Liver (tissue), 9 donors: Measurements from ENCODE around the gene PLXNB2. TPM values are rescaled to one million over a fixed set of nuclear protein-coding genes. Genes with fewer than 3 reads are reported as not detected.

Experiments used
- DNase-seq: peaks from one replicate; pipeline ENCODE4 v3.0.0-alpha.2; 2017; ENCODE audit warnings: low spot score
- H3K27ac ChIP-seq, 2 donors: one replicate each; pipeline ENCODE4 v1.7.0; 2013; ENCODE audit warnings: inconsistent platforms in 2 of 2, low read length in 2 of 2, control low read depth in 1 of 2, low read depth in 1 of 2, mild to moderate bottlenecking in 1 of 2
- H3K27me3 ChIP-seq, 4 donors: one replicate each; pipeline versions ENCODE4 v1.6.1 to v1.7.0; 2013; ENCODE audit warnings: low read length in 3 of 4, inconsistent platforms in 1 of 4, mild to moderate bottlenecking in 1 of 4, moderate library complexity in 1 of 4; ENCODE audit not compliant: control insufficient read depth in 4 of 4, insufficient read depth in 4 of 4
- H3K36me3 ChIP-seq, 4 donors: one replicate each; pipeline versions ENCODE4 v1.6.1 to v1.7.0; 2013; ENCODE audit warnings: low read length in 3 of 4, mild to moderate bottlenecking in 3 of 4, low read depth in 1 of 4, moderate library complexity in 1 of 4; ENCODE audit not compliant: control insufficient read depth in 4 of 4, insufficient read depth in 3 of 4
- H3K4me1 ChIP-seq, 4 donors: one replicate each; pipeline versions ENCODE4 v1.6.1 to v1.7.0; 2013; ENCODE audit warnings: low read length in 3 of 4, mild to moderate bottlenecking in 3 of 4, moderate library complexity in 1 of 4; ENCODE audit not compliant: control insufficient read depth in 4 of 4, insufficient read depth in 4 of 4
- H3K4me3 ChIP-seq, 3 donors: one replicate each; pipeline versions ENCODE4 v1.6.1 to v1.7.0; 2013; ENCODE audit warnings: low read length in 3 of 3, control low read depth in 1 of 3, low read depth in 1 of 3, mild to moderate bottlenecking in 1 of 3
- H3K9ac ChIP-seq, 2 donors: one replicate each; pipeline ENCODE4 v1.7.0; 2013; ENCODE audit warnings: low read length in 2 of 2, mild to moderate bottlenecking in 2 of 2, moderate library complexity in 2 of 2, control low read depth in 1 of 2, low read depth in 1 of 2
- H3K9me3 ChIP-seq, 4 donors: one replicate each; pipeline versions ENCODE4 v1.6.1 to v1.7.0; 2013; ENCODE audit warnings: low read length in 3 of 4; ENCODE audit not compliant: control insufficient read depth in 4 of 4
- EGR1 ChIP-seq, 2 donors: IDR thresholded peaks; 2 replicates each; pipeline ENCODE4 v1.6.1; 2016 to 2018; ENCODE audit warnings: antibody characterized with exemption in 2 of 2, low read depth in 2 of 2
- FOXA1 ChIP-seq: IDR thresholded peaks from 2 replicates; pipeline ENCODE4 v1.6.1; 2016; ENCODE audit warnings: antibody characterized with exemption
- FOXA2 ChIP-seq: IDR thresholded peaks from 2 replicates; pipeline ENCODE4 v1.6.1; 2016; ENCODE audit warnings: antibody characterized with exemption
- GABPA ChIP-seq, 2 donors: IDR thresholded peaks in 1 of 2; conservative IDR thresholded peaks in 1 of 2; 2 replicates each; pipeline ENCODE4 v1.6.1; 2016; ENCODE audit warnings: antibody characterized with exemption in 2 of 2, mild to moderate bottlenecking in 1 of 2, moderate library complexity in 1 of 2
- HNF4A ChIP-seq, 2 donors: conservative IDR thresholded peaks; 2 replicates each; pipeline ENCODE4 v1.6.1; 2016; ENCODE audit warnings: antibody characterized with exemption in 2 of 2, mild to moderate bottlenecking in 2 of 2
- HNF4G ChIP-seq: IDR thresholded peaks from 2 replicates; pipeline ENCODE4 v1.6.1; 2016; ENCODE audit warnings: antibody characterized with exemption
- JUND ChIP-seq, 2 donors: IDR thresholded peaks; 2 replicates each; pipeline ENCODE4 v1.6.1; 2016; ENCODE audit warnings: antibody characterized with exemption in 2 of 2
- NR2F2 ChIP-seq: IDR thresholded peaks from 2 replicates; pipeline ENCODE4 v1.6.1; 2016; ENCODE audit warnings: antibody characterized with exemption
- RAD21 ChIP-seq, 2 donors: IDR thresholded peaks; 2 replicates each; pipeline ENCODE4 v1.6.1; 2016; ENCODE audit warnings: antibody characterized with exemption in 2 of 2, mild to moderate bottlenecking in 2 of 2
- RXRA ChIP-seq, 2 donors: IDR thresholded peaks; 2 replicates each; pipeline ENCODE4 v1.6.1; 2017 to 2018; ENCODE audit warnings: antibody characterized with exemption in 2 of 2, mild to moderate bottlenecking in 1 of 2
- SP1 ChIP-seq: IDR thresholded peaks from 2 replicates; pipeline ENCODE4 v1.6.1; 2018; ENCODE audit warnings: antibody characterized with exemption, mild to moderate bottlenecking
- TAF1 ChIP-seq: conservative IDR thresholded peaks from 2 replicates; pipeline ENCODE4 v1.6.1; 2016; ENCODE audit warnings: antibody characterized with exemption, mild to moderate bottlenecking
- YY1 ChIP-seq: IDR thresholded peaks from 2 replicates; pipeline ENCODE4 v1.6.1; 2016; ENCODE audit warnings: antibody characterized with exemption, mild to moderate bottlenecking
- WGBS: extraction: QIAGEN DNeasy Blood & Tissue Kit; methylation state at CpG from one replicate; pipeline ENCODE4 v1.1.7; 2013; 5-methylcytosine and 5-hydroxymethylcytosine counted together
- polyA plus RNA-seq, 2 donors: library from polyadenylated mRNA; stranded (reverse) in 1 of 2; unstranded in 1 of 2; fragments of 200-250 nt in 1 of 2; fragments of >200 nt in 1 of 2; fragmentation: Nextera tagmentation in 1 of 2; extraction: Ambion mirVana in 1 of 2; gene quantifications; one replicate each; pipeline versions ENCODE4 v1.2.1 to v1.2.3, GENCODE V29; 2013 to 2015
- total RNA-seq, 2 donors: library from RNA; depleted of rRNA; stranded (reverse); fragments of >200 nt; gene quantifications; one replicate each; pipeline ENCODE4 v1.2.3, GENCODE V29; 2014
- TF ChIP-seq, protein P1 (sequence below): IDR thresholded peaks from 2 replicates; pipeline ENCODE4 v1.6.1; 2016; ENCODE audit warnings: antibody characterized with exemption
- TF ChIP-seq, protein P2 (sequence below): fragments of 150-350 bp; IDR thresholded peaks from 2 replicates; pipeline ENCODE4 v1.5.1; 2017; ENCODE audit warnings: improper control_type of control experiment, low read depth, low read length; ENCODE audit not compliant: missing input control
- TF ChIP-seq, protein P3 (sequence below): IDR thresholded peaks from 2 replicates; pipeline ENCODE4 v1.6.1; 2016; ENCODE audit warnings: antibody characterized with exemption
- TF ChIP-seq, protein P4 (sequence below): IDR thresholded peaks from 2 replicates; pipeline ENCODE4 v1.6.1; 2016; ENCODE audit warnings: antibody characterized with exemption, mild to moderate bottlenecking
- TF ChIP-seq, protein P5 (sequence below): IDR thresholded peaks from 2 replicates; pipeline ENCODE4 v1.6.1; 2016; ENCODE audit warnings: antibody characterized with exemption
- donor health status: healthy.
- donor health status: healthy.
- donor health status: healthy.
- donor health status: healthy.
- donor health status: healthy.

The PLXNB2 gene
- total and polyA plus RNA-seq, 4 donors, result 28.8 to 95.7 (median 73.9) TPM

DNA sequence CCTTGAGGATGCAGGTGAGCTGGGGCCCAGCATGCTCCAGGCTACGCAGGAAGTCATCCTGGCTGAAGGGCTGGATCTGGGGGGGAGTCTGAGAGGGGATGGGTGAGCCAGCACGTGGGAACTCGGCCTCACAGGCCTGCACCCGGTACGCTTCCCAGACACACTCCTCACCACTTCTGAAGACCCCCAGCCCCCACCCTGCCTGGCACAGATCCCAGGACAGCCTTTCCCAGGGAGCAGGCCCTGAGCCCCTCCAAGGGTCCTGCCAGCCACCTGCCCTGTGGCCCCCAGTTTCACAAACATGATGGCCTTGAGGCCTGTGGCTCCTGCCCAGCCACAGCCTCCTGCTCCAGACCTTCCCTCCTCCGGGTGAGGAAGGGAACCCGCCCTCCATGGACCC is 5.6 kb upstream of the PLXNB2 start:
- no peaks in the 10 kb centered on the region for H3K27me3 ChIP-seq
- H3K9ac ChIP-seq, result no peak overlapping the region
- DNase-seq, result no peak
- peaks cover 0 to 15% (median 3%) of the 10 kb centered on the region in 4 donors for H3K4me1 ChIP-seq
- no peak overlapping the region for H3K27ac ChIP-seq
- 93% methylated on average over 7 of the region's 7 CpGs for WGBS
- H3K4me3 ChIP-seq, result no peak overlapping the region
- no peak for TF ChIP-seq HNF4A (conservative IDR thresholded peaks at IDR 0.05)
- TF ChIP-seq GABPA (IDR thresholded peaks at IDR 0.05 in 1 of 2, conservative IDR thresholded peaks at IDR 0.05 in 1 of 2), result no peak
- TF ChIP-seq TAF1, result no peak
- TF ChIP-seq, protein P1, sequence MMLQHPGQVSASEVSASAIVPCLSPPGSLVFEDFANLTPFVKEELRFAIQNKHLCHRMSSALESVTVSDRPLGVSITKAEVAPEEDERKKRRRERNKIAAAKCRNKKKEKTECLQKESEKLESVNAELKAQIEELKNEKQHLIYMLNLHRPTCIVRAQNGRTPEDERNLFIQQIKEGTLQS, result no peak
- TF ChIP-seq EGR1 (IDR thresholded peaks at IDR 0.05; ENCODE audit: low read depth in 2 of 2), result no peak
- no peak for TF ChIP-seq RXRA (IDR thresholded peaks at IDR 0.05)
- TF ChIP-seq, protein P2, sequence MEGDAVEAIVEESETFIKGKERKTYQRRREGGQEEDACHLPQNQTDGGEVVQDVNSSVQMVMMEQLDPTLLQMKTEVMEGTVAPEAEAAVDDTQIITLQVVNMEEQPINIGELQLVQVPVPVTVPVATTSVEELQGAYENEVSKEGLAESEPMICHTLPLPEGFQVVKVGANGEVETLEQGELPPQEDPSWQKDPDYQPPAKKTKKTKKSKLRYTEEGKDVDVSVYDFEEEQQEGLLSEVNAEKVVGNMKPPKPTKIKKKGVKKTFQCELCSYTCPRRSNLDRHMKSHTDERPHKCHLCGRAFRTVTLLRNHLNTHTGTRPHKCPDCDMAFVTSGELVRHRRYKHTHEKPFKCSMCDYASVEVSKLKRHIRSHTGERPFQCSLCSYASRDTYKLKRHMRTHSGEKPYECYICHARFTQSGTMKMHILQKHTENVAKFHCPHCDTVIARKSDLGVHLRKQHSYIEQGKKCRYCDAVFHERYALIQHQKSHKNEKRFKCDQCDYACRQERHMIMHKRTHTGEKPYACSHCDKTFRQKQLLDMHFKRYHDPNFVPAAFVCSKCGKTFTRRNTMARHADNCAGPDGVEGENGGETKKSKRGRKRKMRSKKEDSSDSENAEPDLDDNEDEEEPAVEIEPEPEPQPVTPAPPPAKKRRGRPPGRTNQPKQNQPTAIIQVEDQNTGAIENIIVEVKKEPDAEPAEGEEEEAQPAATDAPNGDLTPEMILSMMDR, result no peak
- H3K9me3 ChIP-seq, result no peaks in the 10 kb centered on the region
- no peaks in the 10 kb centered on the region for H3K36me3 ChIP-seq

DNA sequence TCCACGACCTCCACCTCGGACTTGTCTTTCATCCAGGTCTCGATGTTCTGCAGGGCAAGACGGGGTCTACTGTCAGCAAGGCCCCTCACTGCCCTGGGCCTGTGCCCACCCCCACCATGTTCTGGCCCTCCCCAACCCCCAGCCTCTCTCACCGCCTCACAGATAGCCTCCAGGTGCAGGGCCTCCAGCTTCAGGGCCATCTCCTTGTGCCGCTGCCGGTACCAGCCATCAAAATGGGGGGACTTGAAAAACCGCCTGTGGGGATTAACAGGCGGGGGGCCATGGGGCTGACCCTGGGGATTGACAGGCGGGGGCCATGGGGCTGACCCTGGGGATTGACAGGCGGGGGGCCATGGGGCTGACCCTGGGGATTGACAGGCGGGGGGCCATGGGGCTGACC is 4.9 kb upstream of the PLXNB2 start:
- H3K4me1 ChIP-seq, result peaks cover 0 to 16% (median 5%) of the 10 kb centered on the region in 4 donors
- DNase-seq, result no peak
- WGBS, result 95% methylated on average over 12 of the region's 12 CpGs

More for the DNA sequence above, 4.9 kb upstream of the PLXNB2 start:
- no peak overlapping the region for H3K9ac ChIP-seq
- H3K36me3 ChIP-seq, result no peaks in the 10 kb centered on the region
- H3K27me3 ChIP-seq, result no peaks in the 10 kb centered on the region
- TF ChIP-seq SP1 (no peak), HNF4G (no peak), TAF1 (no peak), EGR1 (IDR thresholded peaks at IDR 0.05; ENCODE audit: low read depth in 2 of 2) (no peak), NR2F2 (no peak), HNF4A (conservative IDR thresholded peaks at IDR 0.05) (no peak), RXRA (IDR thresholded peaks at IDR 0.05) (no peak), JUND (IDR thresholded peaks at IDR 0.05) (no peak), YY1 (no peak), RAD21 (IDR thresholded peaks at IDR 0.05) (no peak), FOXA2 (no peak), FOXA1 (no peak), GABPA (IDR thresholded peaks at IDR 0.05 in 1 of 2, conservative IDR thresholded peaks at IDR 0.05 in 1 of 2) (no peak)
- TF ChIP-seq, protein P3, sequence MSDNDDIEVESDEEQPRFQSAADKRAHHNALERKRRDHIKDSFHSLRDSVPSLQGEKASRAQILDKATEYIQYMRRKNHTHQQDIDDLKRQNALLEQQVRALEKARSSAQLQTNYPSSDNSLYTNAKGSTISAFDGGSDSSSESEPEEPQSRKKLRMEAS, result no peak
- TF ChIP-seq, protein P4, sequence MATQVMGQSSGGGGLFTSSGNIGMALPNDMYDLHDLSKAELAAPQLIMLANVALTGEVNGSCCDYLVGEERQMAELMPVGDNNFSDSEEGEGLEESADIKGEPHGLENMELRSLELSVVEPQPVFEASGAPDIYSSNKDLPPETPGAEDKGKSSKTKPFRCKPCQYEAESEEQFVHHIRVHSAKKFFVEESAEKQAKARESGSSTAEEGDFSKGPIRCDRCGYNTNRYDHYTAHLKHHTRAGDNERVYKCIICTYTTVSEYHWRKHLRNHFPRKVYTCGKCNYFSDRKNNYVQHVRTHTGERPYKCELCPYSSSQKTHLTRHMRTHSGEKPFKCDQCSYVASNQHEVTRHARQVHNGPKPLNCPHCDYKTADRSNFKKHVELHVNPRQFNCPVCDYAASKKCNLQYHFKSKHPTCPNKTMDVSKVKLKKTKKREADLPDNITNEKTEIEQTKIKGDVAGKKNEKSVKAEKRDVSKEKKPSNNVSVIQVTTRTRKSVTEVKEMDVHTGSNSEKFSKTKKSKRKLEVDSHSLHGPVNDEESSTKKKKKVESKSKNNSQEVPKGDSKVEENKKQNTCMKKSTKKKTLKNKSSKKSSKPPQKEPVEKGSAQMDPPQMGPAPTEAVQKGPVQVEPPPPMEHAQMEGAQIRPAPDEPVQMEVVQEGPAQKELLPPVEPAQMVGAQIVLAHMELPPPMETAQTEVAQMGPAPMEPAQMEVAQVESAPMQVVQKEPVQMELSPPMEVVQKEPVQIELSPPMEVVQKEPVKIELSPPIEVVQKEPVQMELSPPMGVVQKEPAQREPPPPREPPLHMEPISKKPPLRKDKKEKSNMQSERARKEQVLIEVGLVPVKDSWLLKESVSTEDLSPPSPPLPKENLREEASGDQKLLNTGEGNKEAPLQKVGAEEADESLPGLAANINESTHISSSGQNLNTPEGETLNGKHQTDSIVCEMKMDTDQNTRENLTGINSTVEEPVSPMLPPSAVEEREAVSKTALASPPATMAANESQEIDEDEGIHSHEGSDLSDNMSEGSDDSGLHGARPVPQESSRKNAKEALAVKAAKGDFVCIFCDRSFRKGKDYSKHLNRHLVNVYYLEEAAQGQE, result no peak
- TF ChIP-seq, protein P2, result no peak
- TF ChIP-seq, protein P5, sequence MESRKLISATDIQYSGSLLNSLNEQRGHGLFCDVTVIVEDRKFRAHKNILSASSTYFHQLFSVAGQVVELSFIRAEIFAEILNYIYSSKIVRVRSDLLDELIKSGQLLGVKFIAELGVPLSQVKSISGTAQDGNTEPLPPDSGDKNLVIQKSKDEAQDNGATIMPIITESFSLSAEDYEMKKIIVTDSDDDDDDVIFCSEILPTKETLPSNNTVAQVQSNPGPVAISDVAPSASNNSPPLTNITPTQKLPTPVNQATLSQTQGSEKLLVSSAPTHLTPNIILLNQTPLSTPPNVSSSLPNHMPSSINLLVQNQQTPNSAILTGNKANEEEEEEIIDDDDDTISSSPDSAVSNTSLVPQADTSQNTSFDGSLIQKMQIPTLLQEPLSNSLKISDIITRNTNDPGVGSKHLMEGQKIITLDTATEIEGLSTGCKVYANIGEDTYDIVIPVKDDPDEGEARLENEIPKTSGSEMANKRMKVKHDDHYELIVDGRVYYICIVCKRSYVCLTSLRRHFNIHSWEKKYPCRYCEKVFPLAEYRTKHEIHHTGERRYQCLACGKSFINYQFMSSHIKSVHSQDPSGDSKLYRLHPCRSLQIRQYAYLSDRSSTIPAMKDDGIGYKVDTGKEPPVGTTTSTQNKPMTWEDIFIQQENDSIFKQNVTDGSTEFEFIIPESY, result no peak
- H3K4me3 ChIP-seq, result no peak overlapping the region
- H3K9me3 ChIP-seq, result no peaks in the 10 kb centered on the region
- no peak overlapping the region for H3K27ac ChIP-seq
